MCF 10A (cell line): ENCODE data around the gene HMG20B. TPM values are rescaled to one million over a fixed set of nuclear protein-coding genes. Genes with fewer than 3 reads are reported as not detected.

ENCODE experiments used
- BruUV-seq: library from RNA; stranded (reverse); fragments of 400-500 nt; replicated peaks from 2 replicates; lab custom pipeline; 2021; lab: Mats Ljungman, UMichigan
- CTCF ChIA-PET: fragments of 300-600 bp; sonication (Branson Sonifier 250); formaldehyde crosslinking; extraction: SDS; loops from one replicate; lab custom pipeline; 2021; ENCODE audit warnings: antibody characterized with exemption, inconsistent platforms; lab: Yijun Ruan, JAX
- POLR2A ChIA-PET: fragments of 300-600, 350-650 bp; sonication (Branson Sonifier 250); formaldehyde crosslinking; extraction: SDS; loops from one replicate; lab custom pipeline; 2020; ENCODE audit warnings: antibody characterized with exemption, inconsistent platforms; lab: Yijun Ruan, JAX
- DNase-seq: peaks from one replicate; pipeline ENCODE4 v3.0.0-alpha.2; 2018; ENCODE audit not compliant: unreplicated experiment
- H3K27ac Mint-ChIP-seq: one replicate; pipeline ENCODE4 v1.8.0; 2022; ENCODE audit warnings: mild to moderate bottlenecking, low read depth, mixed read lengths; ENCODE audit not compliant: unreplicated experiment
- H3K27me3 Mint-ChIP-seq: one replicate; pipeline ENCODE4 v1.8.0; 2022; ENCODE audit warnings: mixed read lengths; ENCODE audit not compliant: insufficient read depth, unreplicated experiment
- H3K36me3 Mint-ChIP-seq: one replicate; pipeline ENCODE4 v1.8.0; 2022; ENCODE audit warnings: mild to moderate bottlenecking, moderate library complexity, mixed read lengths; ENCODE audit not compliant: insufficient read depth, unreplicated experiment
- H3K4me1 Mint-ChIP-seq: one replicate; pipeline ENCODE4 v1.8.0; 2022; ENCODE audit warnings: mixed read lengths; ENCODE audit not compliant: insufficient read depth, unreplicated experiment
- H3K4me3 Mint-ChIP-seq: one replicate; pipeline ENCODE4 v1.8.0; 2022; ENCODE audit warnings: mild to moderate bottlenecking, moderate library complexity, mixed read lengths; ENCODE audit not compliant: unreplicated experiment
- H3K9me3 Mint-ChIP-seq: one replicate; pipeline ENCODE4 v1.8.0; 2022; ENCODE audit warnings: mixed read lengths; ENCODE audit not compliant: unreplicated experiment
- intact Hi-C: fragments of 100-400 bp; cut with micrococcal nuclease; formaldehyde crosslinking; loops from 2 replicates; pipeline ENCODE4 v1.14.1; 2022
- total RNA-seq: library from RNA; stranded (reverse); gene quantifications from 2 replicates; pipeline ENCODE4 v1.2.3, GENCODE V29; 2022
- TF ChIP-seq, protein P1 (sequence below): fragments of 200-600 bp; IDR thresholded peaks from one replicate; pipeline ENCODE4 v1.8.0; 2022; ENCODE audit warnings: antibody characterized with exemption, mild to moderate bottlenecking; ENCODE audit not compliant: unreplicated experiment

HMG20B gene
- total RNA-seq, 1 experiment from 2014 or later, result 64.7 TPM

GRCh38 chr19:3609779-3610719 is 37.3 kb downstream of the HMG20B start:
- Mint-ChIP-seq H3K27me3 (no peaks in the 10 kb centered on the region), H3K4me1 (peaks cover 9% of the 10 kb centered on the region), H3K9me3 (no peaks in the 10 kb centered on the region), H3K27ac (no peak overlapping the region), H3K4me3 (no peak overlapping the region), H3K36me3 (peaks cover 4% of the 10 kb centered on the region)
- BruUV-seq, result no TSS peak
- ChIA-PET CTCF (interaction anchor here (0.7 kb wide), 1 partner anchor 411 kb away, joined by 6 read pairs; no protein-coding TSS in a partner anchor), POLR2A (no interaction called here)
- DNase-seq, result no peak
- intact Hi-C loops, result no loop called here
- TF ChIP-seq, protein P1, sequence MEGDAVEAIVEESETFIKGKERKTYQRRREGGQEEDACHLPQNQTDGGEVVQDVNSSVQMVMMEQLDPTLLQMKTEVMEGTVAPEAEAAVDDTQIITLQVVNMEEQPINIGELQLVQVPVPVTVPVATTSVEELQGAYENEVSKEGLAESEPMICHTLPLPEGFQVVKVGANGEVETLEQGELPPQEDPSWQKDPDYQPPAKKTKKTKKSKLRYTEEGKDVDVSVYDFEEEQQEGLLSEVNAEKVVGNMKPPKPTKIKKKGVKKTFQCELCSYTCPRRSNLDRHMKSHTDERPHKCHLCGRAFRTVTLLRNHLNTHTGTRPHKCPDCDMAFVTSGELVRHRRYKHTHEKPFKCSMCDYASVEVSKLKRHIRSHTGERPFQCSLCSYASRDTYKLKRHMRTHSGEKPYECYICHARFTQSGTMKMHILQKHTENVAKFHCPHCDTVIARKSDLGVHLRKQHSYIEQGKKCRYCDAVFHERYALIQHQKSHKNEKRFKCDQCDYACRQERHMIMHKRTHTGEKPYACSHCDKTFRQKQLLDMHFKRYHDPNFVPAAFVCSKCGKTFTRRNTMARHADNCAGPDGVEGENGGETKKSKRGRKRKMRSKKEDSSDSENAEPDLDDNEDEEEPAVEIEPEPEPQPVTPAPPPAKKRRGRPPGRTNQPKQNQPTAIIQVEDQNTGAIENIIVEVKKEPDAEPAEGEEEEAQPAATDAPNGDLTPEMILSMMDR, result no peak

- no peak for DNase-seq
- H3K27me3 Mint-ChIP-seq, result no peaks in the 10 kb centered on the region
- intact Hi-C loops, result no loop called here
- peaks cover 9% of the 10 kb centered on the region for H3K4me1 Mint-ChIP-seq
- H3K4me3 Mint-ChIP-seq, result no peak overlapping the region
- no TSS peak for BruUV-seq
- ChIA-PET POLR2A (no interaction called here), CTCF (interaction anchor here (0.6 kb wide), 1 partner anchor 659 kb away, joined by 3 read pairs; no protein-coding TSS in a partner anchor)
- no peaks in the 10 kb centered on the region for H3K9me3 Mint-ChIP-seq
- TF ChIP-seq, protein P1, result no peak
- H3K27ac Mint-ChIP-seq, result no peak overlapping the region
- peaks cover 4% of the 10 kb centered on the region for H3K36me3 Mint-ChIP-seq
These were observed 38.3 kb downstream of the HMG20B start for GRCh38 chr19:3610745-3611717.

GRCh38 chr19:3611841-3612240 is 39.1 kb downstream of the HMG20B start:
- intact Hi-C loops, result no loop called here
- POLR2A ChIA-PET, result no interaction called here

More at GRCh38 chr19:3611841-3612240, 39.1 kb downstream of the HMG20B start:
- DNase-seq, result no peak
- peaks cover 4% of the 10 kb centered on the region for H3K36me3 Mint-ChIP-seq
- BruUV-seq, result no TSS peak
- H3K27ac Mint-ChIP-seq, result no peak overlapping the region
- H3K9me3 Mint-ChIP-seq, result no peaks in the 10 kb centered on the region
- peaks cover 9% of the 10 kb centered on the region for H3K4me1 Mint-ChIP-seq
- CTCF ChIA-PET, result interaction anchor here (0.5 to 1.1 kb wide), 2 partner anchors 44 to 126 kb away, joined by 3 to 4 read pairs; no protein-coding TSS in a partner anchor
- H3K27me3 Mint-ChIP-seq, result no peaks in the 10 kb centered on the region
- no peak overlapping the region for H3K4me3 Mint-ChIP-seq
- TF ChIP-seq, protein P1, result no peak
